Neural progenitor cell (in vitro differentiated cells): ENCODE measurements around the gene SRSF12. TPM values are rescaled to one million over a fixed set of nuclear protein-coding genes. Genes with fewer than 3 reads are reported as not detected.
A peak's percentile ranks its signal among the peaks of the same experiment; 100 is the strongest.

Source experiments
- DNase-seq: peaks from one replicate; pipeline ENCODE4 v3.0.0-alpha.2; 2016; ENCODE audit warnings: low spot score
- H2AFZ ChIP-seq: fragments of 200-600 bp; sonication (generic); replicated peaks from 2 replicates; pipeline ENCODE4 v1.6.1; 2016; ENCODE audit warnings: antibody characterized with exemption
- H3F3A ChIP-seq: fragments of 200-600 bp; sonication (generic); 2 replicates; pipeline ENCODE4 v1.6.1; 2016; ENCODE audit warnings: antibody characterized with exemption, low read depth
- H3K27ac ChIP-seq: fragments of 200-600 bp; sonication (generic); 2 replicates; pipeline ENCODE4 v1.5.1; 2016; ENCODE audit warnings: mild to moderate bottlenecking
- H3K27me3 ChIP-seq: fragments of 200-600 bp; sonication (generic); 2 replicates; pipeline ENCODE4 v1.6.1; 2016; ENCODE audit warnings: mild to moderate bottlenecking, moderate library complexity
- H3K36me3 ChIP-seq: fragments of 200-600 bp; sonication (generic); 2 replicates; pipeline ENCODE4 v1.5.1; 2016
- H3K4me1 ChIP-seq: fragments of 200-600 bp; sonication (generic); 2 replicates; pipeline ENCODE4 v1.6.1; 2016; ENCODE audit warnings: mixed run types
- H3K4me2 ChIP-seq: fragments of 200-600 bp; sonication (generic); 2 replicates; pipeline ENCODE4 v1.6.1; 2016
- H3K4me3 ChIP-seq: fragments of 200-600 bp; sonication (generic); 2 replicates; pipeline ENCODE4 v1.5.1; 2016
- H3K79me2 ChIP-seq: fragments of 200-600 bp; sonication (generic); 2 replicates; pipeline ENCODE4 v1.6.1; 2016; ENCODE audit warnings: low read depth
- H3K9ac ChIP-seq: fragments of 200-600 bp; sonication (generic); 2 replicates; pipeline ENCODE4 v1.6.1; 2016
- H3K9me3 ChIP-seq: fragments of 200-600 bp; sonication (generic); 2 replicates; pipeline ENCODE4 v1.5.1; 2016; ENCODE audit warnings: low read depth
- H4K20me1 ChIP-seq: fragments of 200-600 bp; sonication (generic); 2 replicates; pipeline ENCODE4 v1.6.1; 2016; ENCODE audit warnings: low read depth
- H3K27ac Mint-ChIP-seq: 3 replicates; pipeline ENCODE4 v1.8.0; 2021; ENCODE audit warnings: mixed read lengths
- H3K27me3 Mint-ChIP-seq: 2 replicates; pipeline ENCODE4 v1.8.0; 2022; ENCODE audit warnings: low read depth, mild to moderate bottlenecking, inconsistent platforms, moderate library complexity, mixed read lengths; ENCODE audit not compliant: insufficient read depth
- H3K36me3 Mint-ChIP-seq: 3 replicates; pipeline ENCODE4 v1.8.0; 2021; ENCODE audit warnings: mixed read lengths
- H3K4me1 Mint-ChIP-seq: 3 replicates; pipeline ENCODE4 v1.8.0; 2021; ENCODE audit warnings: mixed read lengths
- H3K4me3 Mint-ChIP-seq: 3 replicates; pipeline ENCODE4 v1.8.0; 2021; ENCODE audit warnings: mild to moderate bottlenecking, moderate library complexity, mixed read lengths
- H3K9me3 Mint-ChIP-seq: 3 replicates; pipeline ENCODE4 v1.8.0; 2020; ENCODE audit warnings: mixed read lengths
- EZH2 ChIP-seq: fragments of 200-600 bp; sonication (generic); IDR thresholded peaks from 2 replicates; pipeline ENCODE4 v1.6.1; 2017; ENCODE audit warnings: antibody characterized with exemption, mild to moderate bottlenecking, moderate library complexity
- EZH2phosphoT487 ChIP-seq: fragments of 200-600 bp; sonication (generic); IDR thresholded peaks from 2 replicates; pipeline ENCODE4 v1.6.1; 2017; ENCODE audit warnings: antibody characterized with exemption
- total RNA-seq: library from RNA; depleted of rRNA; stranded (reverse); fragments of >200 nt; gene quantifications from 2 replicates; pipeline ENCODE4 v1.2.3, GENCODE V29; 2015; ENCODE audit warnings: low replicate concordance
- TF ChIP-seq, protein P1 (sequence below): fragments of 200-600 bp; sonication (generic); IDR thresholded peaks from 2 replicates; pipeline ENCODE4 v1.5.1; 2017; ENCODE audit warnings: antibody characterized with exemption, mild to moderate bottlenecking

The SRSF12 gene
- total RNA-seq, 1 donor from 2014 or later: 23.2 TPM

DNA sequence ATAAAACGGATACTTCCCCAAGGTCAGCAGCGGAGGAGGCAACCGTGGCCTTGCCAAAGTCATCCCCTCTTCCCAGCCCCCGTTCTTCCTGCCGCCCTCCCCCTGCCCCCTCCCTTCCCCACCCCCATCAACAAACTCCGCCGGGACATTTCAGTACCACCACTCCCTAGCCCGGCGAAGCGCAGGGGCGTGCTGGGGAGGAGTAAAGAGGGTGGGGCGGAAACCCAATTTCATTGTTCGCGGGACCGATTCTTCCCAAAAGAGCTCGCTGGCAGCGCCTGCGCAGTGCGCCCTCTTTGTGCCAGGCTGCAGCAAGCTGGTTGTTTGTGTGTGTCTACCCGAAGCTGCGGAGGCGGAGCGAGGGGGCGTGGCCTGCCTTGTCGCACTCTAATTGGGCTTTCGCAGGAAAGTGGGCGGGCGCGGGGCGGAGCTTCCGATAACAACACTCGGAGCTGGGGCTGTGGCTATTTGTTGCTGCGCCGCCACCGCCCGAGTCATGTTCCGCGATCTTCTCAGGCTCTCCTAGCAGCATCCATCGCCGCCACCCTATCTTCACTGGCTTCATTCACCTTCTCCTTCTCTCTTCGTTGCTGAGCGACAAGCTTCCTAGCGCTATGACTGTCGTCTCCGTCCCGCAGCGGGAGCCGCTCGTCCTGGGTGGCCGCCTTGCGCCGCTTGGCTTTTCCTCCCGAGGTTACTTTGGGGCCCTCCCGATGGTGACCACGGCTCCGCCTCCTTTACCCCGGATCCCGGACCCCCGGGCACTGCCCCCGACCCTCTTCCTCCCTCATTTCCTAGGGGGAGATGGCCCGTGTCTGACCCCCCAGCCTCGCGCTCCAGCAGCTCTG is 37.4 kb downstream of the SRSF12 start, which contains the start of gene PNRC1:
TSS of gene PNRC1 (plus strand) at position 471 of the 848 bp plus-strand sequence. CDS start at position 615, 144 bp downstream.
- peak; percentile 100 for DNase-seq
- Histone ChIP-seq H3K9me3 (no peaks in the 10 kb centered on the region), H2AFZ (peak within 1 kb of the TSS; percentile 17), H3K4me1 (peaks cover 19% of the 10 kb centered on the region), H3K79me2 (peaks cover 48% of the 10 kb centered on the region), H3K27ac (peak within 1 kb of the TSS; percentile 91), H3K27me3 (no peaks in the 10 kb centered on the region), H3K9ac (peak within 1 kb of the TSS; percentile 78), H3K4me3 (peak within 1 kb of the TSS; percentile 76), H3K36me3 (peaks cover 10% of the 10 kb centered on the region), H3F3A (peaks cover 33% of the 10 kb centered on the region), H3K4me2 (peak within 1 kb of the TSS; percentile 82), H4K20me1 (peaks cover 38% of the 10 kb centered on the region)
- H3K27me3 Mint-ChIP-seq: peaks cover 11% of the 10 kb centered on the region
- H3K4me1 Mint-ChIP-seq: peaks cover 28% of the 10 kb centered on the region
- no peaks in the 10 kb centered on the region for H3K9me3 Mint-ChIP-seq
- peaks cover 22% of the 10 kb centered on the region for H3K36me3 Mint-ChIP-seq
- peak within 1 kb of the TSS; percentile 96 for H3K4me3 Mint-ChIP-seq
- H3K27ac Mint-ChIP-seq: peak within 1 kb of the TSS; percentile 82
- no peak for TF ChIP-seq EZH2
- TF ChIP-seq, protein P1, sequence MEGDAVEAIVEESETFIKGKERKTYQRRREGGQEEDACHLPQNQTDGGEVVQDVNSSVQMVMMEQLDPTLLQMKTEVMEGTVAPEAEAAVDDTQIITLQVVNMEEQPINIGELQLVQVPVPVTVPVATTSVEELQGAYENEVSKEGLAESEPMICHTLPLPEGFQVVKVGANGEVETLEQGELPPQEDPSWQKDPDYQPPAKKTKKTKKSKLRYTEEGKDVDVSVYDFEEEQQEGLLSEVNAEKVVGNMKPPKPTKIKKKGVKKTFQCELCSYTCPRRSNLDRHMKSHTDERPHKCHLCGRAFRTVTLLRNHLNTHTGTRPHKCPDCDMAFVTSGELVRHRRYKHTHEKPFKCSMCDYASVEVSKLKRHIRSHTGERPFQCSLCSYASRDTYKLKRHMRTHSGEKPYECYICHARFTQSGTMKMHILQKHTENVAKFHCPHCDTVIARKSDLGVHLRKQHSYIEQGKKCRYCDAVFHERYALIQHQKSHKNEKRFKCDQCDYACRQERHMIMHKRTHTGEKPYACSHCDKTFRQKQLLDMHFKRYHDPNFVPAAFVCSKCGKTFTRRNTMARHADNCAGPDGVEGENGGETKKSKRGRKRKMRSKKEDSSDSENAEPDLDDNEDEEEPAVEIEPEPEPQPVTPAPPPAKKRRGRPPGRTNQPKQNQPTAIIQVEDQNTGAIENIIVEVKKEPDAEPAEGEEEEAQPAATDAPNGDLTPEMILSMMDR: no peak
- TF ChIP-seq EZH2phosphoT487: no peak

DNA sequence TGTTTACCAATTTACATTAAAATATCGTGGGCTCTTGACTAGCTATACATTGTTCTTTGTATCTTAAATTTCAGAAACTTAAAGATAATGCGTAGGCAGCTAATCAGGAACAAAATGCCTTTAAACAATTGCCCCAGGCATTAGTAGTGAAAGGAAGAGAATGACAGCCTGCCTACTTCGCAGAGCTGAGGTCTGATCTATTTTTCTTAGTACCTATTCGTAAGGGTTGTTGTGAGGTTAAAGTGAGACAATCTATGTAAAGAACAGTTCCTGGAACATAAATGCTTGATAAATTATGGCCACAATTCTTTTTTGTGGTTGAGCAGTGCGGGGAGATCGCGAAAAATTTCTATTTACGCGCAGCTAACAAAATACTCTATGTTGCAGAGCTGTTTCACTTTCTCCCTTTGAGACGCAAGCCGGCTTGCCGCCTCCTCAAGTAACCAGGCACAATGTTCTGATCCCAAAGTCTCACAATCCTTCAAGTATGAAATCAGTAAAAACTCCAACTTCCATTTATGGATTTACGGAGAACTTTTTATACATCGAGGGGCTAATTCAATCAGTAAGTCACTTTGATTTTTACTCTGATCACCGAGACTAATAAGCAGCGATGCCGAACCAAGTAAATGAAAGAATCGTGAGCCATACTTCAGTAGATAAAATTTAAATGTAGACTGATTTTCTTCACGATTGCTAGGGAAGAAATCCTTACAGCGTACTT is 38.2 kb downstream of the SRSF12 start:
- no peak overlapping the region for H3K9ac ChIP-seq
- H3K27me3 ChIP-seq: no peaks in the 10 kb centered on the region
- peaks cover 29% of the 10 kb centered on the region for H4K20me1 ChIP-seq
- H3K4me2 ChIP-seq: peak overlapping the region; percentile 82
- Mint-ChIP-seq H3K27ac (peak overlapping the region; percentile 80), H3K9me3 (no peaks in the 10 kb centered on the region), H3K4me1 (peaks cover 26% of the 10 kb centered on the region), H3K36me3 (peaks cover 14% of the 10 kb centered on the region), H3K4me3 (peak overlapping the region; percentile 96), H3K27me3 (peaks cover 11% of the 10 kb centered on the region)
- peaks cover 40% of the 10 kb centered on the region for H3K79me2 ChIP-seq
- H3K4me1 ChIP-seq: peaks cover 19% of the 10 kb centered on the region
- H3K4me3 ChIP-seq: peak overlapping the region; percentile 76
- peaks cover 10% of the 10 kb centered on the region for H3K36me3 ChIP-seq
- H3K9me3 ChIP-seq: no peaks in the 10 kb centered on the region
- H2AFZ ChIP-seq: peak overlapping the region; percentile 17
- TF ChIP-seq, protein P1: no peak
- TF ChIP-seq EZH2 (no peak), EZH2phosphoT487 (no peak)
- peak; percentile 56 for DNase-seq
- H3K27ac ChIP-seq: no peak overlapping the region
- H3F3A ChIP-seq: peaks cover 24% of the 10 kb centered on the region

DNA sequence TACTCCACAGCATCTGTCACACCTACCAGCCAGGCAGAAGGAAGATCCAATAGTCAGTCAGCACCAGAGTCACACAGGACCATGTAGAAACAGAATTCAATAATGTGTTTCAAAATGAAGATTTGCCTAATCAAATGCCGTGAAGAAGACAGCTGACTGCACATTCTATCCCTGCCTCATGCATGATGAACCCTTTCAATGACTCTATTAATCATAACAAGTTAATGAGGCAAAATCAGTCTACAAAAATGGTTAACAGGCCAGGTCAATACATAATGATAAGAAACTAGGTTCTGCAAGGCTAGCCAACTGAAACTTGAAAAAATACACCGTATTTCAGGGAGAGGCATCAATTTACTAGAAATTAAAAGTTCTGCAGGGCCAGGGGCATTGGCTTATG is 44.0 kb downstream of the SRSF12 start:
- Mint-ChIP-seq H3K36me3 (no peaks in the 10 kb centered on the region), H3K9me3 (no peaks in the 10 kb centered on the region), H3K27ac (no peak overlapping the region), H3K4me3 (no peak overlapping the region), H3K27me3 (peaks cover 7% of the 10 kb centered on the region), H3K4me1 (peaks cover 11% of the 10 kb centered on the region)
- peaks cover 13% of the 10 kb centered on the region for H3K4me1 ChIP-seq
- H3K4me2 ChIP-seq: no peak overlapping the region
- TF ChIP-seq, protein P1: no peak
- TF ChIP-seq EZH2phosphoT487 (no peak), EZH2 (no peak)
- H3K27me3 ChIP-seq: no peaks in the 10 kb centered on the region
- H3K27ac ChIP-seq: no peak overlapping the region
- H3K9me3 ChIP-seq: no peaks in the 10 kb centered on the region
- H4K20me1 ChIP-seq: no peaks in the 10 kb centered on the region
- no peak overlapping the region for H3K9ac ChIP-seq
- no peaks in the 10 kb centered on the region for H3F3A ChIP-seq
- H2AFZ ChIP-seq: no peak overlapping the region
- no peak overlapping the region for H3K4me3 ChIP-seq
- H3K36me3 ChIP-seq: no peaks in the 10 kb centered on the region
- H3K79me2 ChIP-seq: no peaks in the 10 kb centered on the region
- DNase-seq: no peak
